ENCODE results near the gene SCN3A. TPM values are rescaled to one million over a fixed set of nuclear protein-coding genes. Genes with fewer than 3 reads are reported as not detected.

The SCN3A gene
- total and polyA plus RNA-seq, 2 donors (not counting 1 experiment from before 2014, with no cell fraction given), result 5.4 to 6.1 TPM

DNA sequence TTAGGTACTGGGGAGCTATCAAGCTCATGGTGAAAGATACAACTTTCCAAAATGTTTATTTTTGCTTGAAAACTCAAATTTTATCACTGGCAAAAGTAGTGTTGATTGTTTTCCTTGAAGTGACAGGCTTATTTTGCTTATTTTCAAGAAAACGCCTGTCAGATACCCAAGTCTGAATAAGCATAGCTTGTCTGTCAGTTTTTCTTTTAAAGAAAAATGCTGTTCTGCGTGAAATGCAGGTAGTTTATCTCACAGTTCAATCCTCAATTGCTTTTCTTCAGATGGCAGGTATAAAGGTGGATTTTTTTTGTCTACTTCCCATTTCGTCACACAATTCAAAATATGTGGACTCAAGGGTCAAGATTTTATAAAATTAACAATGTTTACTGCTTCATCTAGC is 145.9 kb downstream of the SCN3A start:
- Histone ChIP-seq H3K4me3 (ENCODE audit: control extremely low read depth in 1 of 5, extremely low read depth in 1 of 5, insufficient read depth in 1 of 5, low read depth in 2 of 5, low read length in 4 of 5) (no peak overlapping the region), H3K79me2 (ENCODE audit: control insufficient read depth, insufficient read depth, low read length) (no peaks in the 10 kb centered on the region), H3K4me1 (ENCODE audit: control insufficient read depth in 2 of 2, insufficient read depth in 2 of 2, low read length in 2 of 2) (no peaks in the 10 kb centered on the region), H3K9me3 (ENCODE audit: control extremely low read depth in 1 of 3, control insufficient read depth in 2 of 3, insufficient read depth in 1 of 3, low read length in 2 of 3) (no peaks in the 10 kb centered on the region), H3K36me3 (replicated peaks in 1 of 2; ENCODE audit: control extremely low read depth in 1 of 2, control insufficient read depth in 1 of 2, extremely low read depth in 1 of 2, insufficient read depth in 2 of 2, low read length in 1 of 2) (no peaks in the 10 kb centered on the region), H3K9ac (ENCODE audit: low read length) (no peak overlapping the region), H3K27ac (ENCODE audit: low read length in 2 of 2) (no peak overlapping the region), H2AFZ (ENCODE audit: insufficient read depth, low read depth, low read length, poor library complexity, severe bottlenecking) (no peak overlapping the region), H3K27me3 (replicated peaks in 1 of 4; ENCODE audit: control extremely low read depth in 1 of 4, control insufficient read depth in 3 of 4, insufficient read depth in 4 of 4, low read length in 3 of 4) (no peaks in the 10 kb centered on the region), H3K4me2 (replicated peaks; ENCODE audit: low read depth, low read length, poor library complexity, severe bottlenecking) (no peak overlapping the region), H4K20me1 (ENCODE audit: control insufficient read depth, insufficient read depth, low read length, poor library complexity, severe bottlenecking) (no peaks in the 10 kb centered on the region)
- Mint-ChIP-seq H3K9me3 (ENCODE audit: insufficient read depth) (no peaks in the 10 kb centered on the region), H3K27me3 (no peaks in the 10 kb centered on the region), H3K4me3 (no peak overlapping the region), H3K27ac (no peak overlapping the region), H3K4me1 (no peaks in the 10 kb centered on the region)
- intact Hi-C loops (cut with micrococcal nuclease), result no loop called here
- ChIA-PET CTCF (no interaction called here), POLR2A (no interaction called here)
- DNase-seq (no peak), ATAC-seq (ENCODE audit: low read depth) (no peak)
- no peak for TF ChIP-seq EZH2 (IDR thresholded peaks at IDR 0.05; ENCODE audit: borderline replicate concordance, insufficient read depth, low read depth, low read length, poor library complexity, severe bottlenecking)
- TF ChIP-seq, protein P1, sequence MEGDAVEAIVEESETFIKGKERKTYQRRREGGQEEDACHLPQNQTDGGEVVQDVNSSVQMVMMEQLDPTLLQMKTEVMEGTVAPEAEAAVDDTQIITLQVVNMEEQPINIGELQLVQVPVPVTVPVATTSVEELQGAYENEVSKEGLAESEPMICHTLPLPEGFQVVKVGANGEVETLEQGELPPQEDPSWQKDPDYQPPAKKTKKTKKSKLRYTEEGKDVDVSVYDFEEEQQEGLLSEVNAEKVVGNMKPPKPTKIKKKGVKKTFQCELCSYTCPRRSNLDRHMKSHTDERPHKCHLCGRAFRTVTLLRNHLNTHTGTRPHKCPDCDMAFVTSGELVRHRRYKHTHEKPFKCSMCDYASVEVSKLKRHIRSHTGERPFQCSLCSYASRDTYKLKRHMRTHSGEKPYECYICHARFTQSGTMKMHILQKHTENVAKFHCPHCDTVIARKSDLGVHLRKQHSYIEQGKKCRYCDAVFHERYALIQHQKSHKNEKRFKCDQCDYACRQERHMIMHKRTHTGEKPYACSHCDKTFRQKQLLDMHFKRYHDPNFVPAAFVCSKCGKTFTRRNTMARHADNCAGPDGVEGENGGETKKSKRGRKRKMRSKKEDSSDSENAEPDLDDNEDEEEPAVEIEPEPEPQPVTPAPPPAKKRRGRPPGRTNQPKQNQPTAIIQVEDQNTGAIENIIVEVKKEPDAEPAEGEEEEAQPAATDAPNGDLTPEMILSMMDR (IDR thresholded peaks at IDR 0.05), result no peak
- WGBS (ENCODE audit: insufficient coverage), result no CpG with 5 or more reads among the region's 3 CpGs

DNA sequence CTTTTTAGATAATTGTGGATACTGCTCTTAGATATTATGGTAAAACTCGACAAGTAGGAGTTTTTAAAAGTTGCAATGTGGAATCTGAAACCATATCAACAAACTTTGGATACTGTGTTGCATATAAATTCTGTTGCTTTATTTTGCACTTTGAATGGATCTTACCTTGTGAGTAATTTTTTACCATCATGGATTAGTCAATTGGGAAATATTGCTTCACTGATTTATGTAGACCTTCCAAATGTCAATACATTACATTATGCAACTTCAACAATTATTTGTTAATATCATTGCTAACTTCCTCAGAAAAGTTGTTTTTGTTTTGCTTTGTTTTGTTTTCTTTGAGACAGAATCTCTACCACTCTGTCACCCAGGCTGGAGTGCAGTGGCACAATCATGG is 146.5 kb downstream of the SCN3A start:
- ATAC-seq (ENCODE audit: low read depth) (no peak), DNase-seq (no peak)
- Mint-ChIP-seq H3K27me3 (no peaks in the 10 kb centered on the region), H3K4me1 (no peaks in the 10 kb centered on the region), H3K9me3 (ENCODE audit: insufficient read depth) (no peaks in the 10 kb centered on the region), H3K27ac (no peak overlapping the region), H3K4me3 (no peak overlapping the region)
- no CpG with 5 or more reads among the region's 1 CpG for WGBS (ENCODE audit: insufficient coverage)
- TF ChIP-seq, protein P1 (IDR thresholded peaks at IDR 0.05), result no peak
- TF ChIP-seq EZH2 (IDR thresholded peaks at IDR 0.05; ENCODE audit: borderline replicate concordance, insufficient read depth, low read depth, low read length, poor library complexity, severe bottlenecking), result no peak
- no peaks in the 10 kb centered on the region for H3K4me1 ChIP-seq (ENCODE audit: control insufficient read depth in 2 of 2, insufficient read depth in 2 of 2, low read length in 2 of 2)
- H3K27me3 ChIP-seq (replicated peaks in 1 of 4; ENCODE audit: control extremely low read depth in 1 of 4, control insufficient read depth in 3 of 4, insufficient read depth in 4 of 4, low read length in 3 of 4), result no peaks in the 10 kb centered on the region
- no peak overlapping the region for H2AFZ ChIP-seq (ENCODE audit: insufficient read depth, low read depth, low read length, poor library complexity, severe bottlenecking)
- CTCF ChIA-PET, result no interaction called here
- no peaks in the 10 kb centered on the region for H3K9me3 ChIP-seq (ENCODE audit: control extremely low read depth in 1 of 3, control insufficient read depth in 2 of 3, insufficient read depth in 1 of 3, low read length in 2 of 3)
- H3K9ac ChIP-seq (ENCODE audit: low read length), result no peak overlapping the region
- H3K4me2 ChIP-seq (replicated peaks; ENCODE audit: low read depth, low read length, poor library complexity, severe bottlenecking), result no peak overlapping the region
- intact Hi-C loops (cut with micrococcal nuclease), result no loop called here
- no peaks in the 10 kb centered on the region for H3K36me3 ChIP-seq (replicated peaks in 1 of 2; ENCODE audit: control extremely low read depth in 1 of 2, control insufficient read depth in 1 of 2, extremely low read depth in 1 of 2, insufficient read depth in 2 of 2, low read length in 1 of 2)
- no peak overlapping the region for H3K27ac ChIP-seq (ENCODE audit: low read length in 2 of 2)
- no peak overlapping the region for H3K4me3 ChIP-seq (ENCODE audit: control extremely low read depth in 1 of 5, extremely low read depth in 1 of 5, insufficient read depth in 1 of 5, low read depth in 2 of 5, low read length in 4 of 5)
- no peaks in the 10 kb centered on the region for H4K20me1 ChIP-seq (ENCODE audit: control insufficient read depth, insufficient read depth, low read length, poor library complexity, severe bottlenecking)
- POLR2A ChIA-PET, result no interaction called here
- no peaks in the 10 kb centered on the region for H3K79me2 ChIP-seq (ENCODE audit: control insufficient read depth, insufficient read depth, low read length)
